Keratinocyte (primary cell): ENCODE data around the gene TXN2. TPM values are rescaled to one million over a fixed set of nuclear protein-coding genes. Genes with fewer than 3 reads are reported as not detected.
"Not testable (repeated sequence)": the region's sequence is repeated elsewhere in the genome, so short reads cannot be mapped to it uniquely, and the experiment has no call there.

Experiments
- DNase-seq: peaks from one replicate; pipeline ENCODE4 v3.0.0-alpha.2; 2011; ENCODE audit warnings: low read depth, missing footprints, low spot score
- FAIRE-seq: peaks from 2 replicates; lab custom pipeline; 2011; peaks lifted over from hg19 to GRCh38; lab: Jason Lieb, UNC
- H2AFZ ChIP-seq: 2 replicates; pipeline ENCODE4 v1.6.0; 2012; ENCODE audit warnings: low read length, control low read depth, inconsistent platforms; ENCODE audit not compliant: control insufficient read depth
- H3K27ac ChIP-seq: 2 replicates; pipeline ENCODE4 v1.5.1; 2011; ENCODE audit warnings: low read length; ENCODE audit not compliant: control insufficient read depth, insufficient read depth
- H3K27me3 ChIP-seq: 3 replicates; pipeline ENCODE4 v1.6.0; 2011; ENCODE audit warnings: low read length; ENCODE audit not compliant: control insufficient read depth, insufficient read depth; ENCODE audit errors: extremely low read depth
- H3K36me3 ChIP-seq, 2 experiments: 2 replicates in 1 of 2; 3 replicates in 1 of 2; pipeline ENCODE4 v1.5.1; 2011; ENCODE audit warnings: low read length in 2 of 2, mild to moderate bottlenecking in 1 of 2; ENCODE audit not compliant: control insufficient read depth in 2 of 2, insufficient read depth in 2 of 2; ENCODE audit errors: extremely low read depth in 1 of 2
- H3K4me1 ChIP-seq: 3 replicates; pipeline ENCODE4 v1.5.1; 2011; ENCODE audit warnings: low read length; ENCODE audit not compliant: control insufficient read depth, insufficient read depth; ENCODE audit errors: extremely low read depth
- H3K4me2 ChIP-seq: 3 replicates; pipeline ENCODE4 v1.6.0; 2011; ENCODE audit warnings: low read depth, low read length; ENCODE audit not compliant: control insufficient read depth, insufficient read depth; ENCODE audit errors: extremely low read depth
- H3K4me3 ChIP-seq, 3 experiments: fragments of 200-600 bp in 1 of 3; sonication (generic) in 1 of 3; 2 replicates in 2 of 3; 3 replicates in 1 of 3; pipeline ENCODE4 v1.5.1; 2011 to 2016; ENCODE audit warnings: low read length in 3 of 3, mild to moderate bottlenecking in 3 of 3, control low read depth in 2 of 3, inconsistent platforms in 1 of 3, low read depth in 1 of 3, mixed read lengths in 1 of 3, mixed run types in 1 of 3, moderate library complexity in 1 of 3; ENCODE audit not compliant: control insufficient read depth in 2 of 3, insufficient read depth in 2 of 3; ENCODE audit errors: extremely low read depth in 1 of 3
- H3K79me2 ChIP-seq: 2 replicates; pipeline ENCODE4 v1.6.0; 2012; ENCODE audit warnings: low read length; ENCODE audit not compliant: control insufficient read depth, insufficient read depth
- H3K9ac ChIP-seq: 3 replicates; pipeline ENCODE4 v1.6.0; 2011; ENCODE audit warnings: low read length; ENCODE audit not compliant: control insufficient read depth, insufficient read depth; ENCODE audit errors: extremely low read depth
- H3K9me1 ChIP-seq: 3 replicates; pipeline ENCODE4 v1.6.0; 2011; ENCODE audit warnings: low read length; ENCODE audit not compliant: control insufficient read depth, insufficient read depth; ENCODE audit errors: extremely low read depth
- H3K9me3 ChIP-seq: 2 replicates; pipeline ENCODE4 v1.5.1; 2012; ENCODE audit warnings: low read depth, low read length; ENCODE audit not compliant: control insufficient read depth
- H4K20me1 ChIP-seq: 3 replicates; pipeline ENCODE4 v1.6.0; 2011; ENCODE audit warnings: low read length; ENCODE audit not compliant: control insufficient read depth, insufficient read depth; ENCODE audit errors: extremely low read depth
- EZH2 ChIP-seq: IDR thresholded peaks from one replicate; pipeline ENCODE4 v1.6.1; 2012; ENCODE audit warnings: inconsistent platforms, mild to moderate bottlenecking, low read length, moderate library complexity
- dilution Hi-C: fragments of 300-500 bp; cut with MboI; formaldehyde crosslinking; loops from one replicate; pipeline ENCODE4 v1.7.0; 2020; ENCODE audit warnings: low sequenced_read_pairs; ENCODE audit not compliant: extremely low pct_ligation_motif_present
- polyA plus RNA-seq, 5 experiments: library from polyadenylated mRNA; depleted of rRNA in 3 of 5; stranded (reverse) in 3 of 5; stranded (forward) in 1 of 5; unstranded in 1 of 5; fragments of >200 nt; gene quantifications; 1 replicate in 1 of 5; 2 replicates in 3 of 5; 3 replicates in 1 of 5; pipeline versions ENCODE4 v1.2.1 to v1.2.3, GENCODE V29; 2011 to 2012; ENCODE audit warnings: missing spikeins in 2 of 5, low read depth in 1 of 5, low replicate concordance in 1 of 5
- TF ChIP-seq, protein P1 (sequence below), 3 experiments: IDR thresholded peaks in 1 of 3; conservative IDR thresholded peaks in 1 of 3; optimal IDR thresholded peaks in 1 of 3; 2 replicates in 2 of 3; 3 replicates in 1 of 3; pipeline versions ENCODE3 to v1.5.1; 2011; ENCODE audit warnings: low read length in 3 of 3, mild to moderate bottlenecking in 3 of 3, moderate library complexity in 2 of 3, control low read depth in 1 of 3, inconsistent platforms in 1 of 3; ENCODE audit not compliant: insufficient read depth in 2 of 3; ENCODE audit errors: extremely low read depth in 1 of 3

Gene TXN2
- polyA plus RNA-seq, 1 donor (not counting 4 experiments of a cell fraction or from before 2014, with no cell fraction given), result 95.9 TPM

DNA sequence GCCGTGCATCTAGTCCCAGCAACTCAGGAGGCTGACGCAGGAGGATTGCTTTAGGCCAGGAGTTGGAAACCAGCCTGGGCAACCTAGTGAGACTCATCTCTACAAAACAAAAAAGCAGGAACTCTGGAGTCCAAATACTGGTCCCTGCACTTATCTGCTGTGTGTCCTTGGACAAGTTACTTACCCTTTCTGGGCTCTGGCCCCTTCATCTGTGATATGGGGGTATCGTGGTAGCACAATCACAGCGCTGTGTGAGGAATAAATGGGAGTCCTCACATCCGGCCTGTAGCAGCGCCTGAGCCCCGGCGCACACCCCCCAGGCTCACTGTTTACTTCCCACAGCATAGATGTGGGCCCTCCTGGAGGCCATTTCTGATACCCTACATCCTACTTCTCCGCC lies 49.5 kb downstream of the TXN2 start:
- no peaks in the 10 kb centered on the region for H3K9me3 ChIP-seq
- no peak for DNase-seq
- H3K27ac ChIP-seq, result no peak overlapping the region
- no peaks in the 10 kb centered on the region for H4K20me1 ChIP-seq
- H3K27me3 ChIP-seq, result no peaks in the 10 kb centered on the region
- H3K4me2 ChIP-seq, result no peak overlapping the region
- no peak overlapping the region for H2AFZ ChIP-seq
- H3K4me1 ChIP-seq, result peaks cover 16% of the 10 kb centered on the region
- H3K36me3 ChIP-seq, result no peaks in the 10 kb centered on the region
- H3K4me3 ChIP-seq, result no peak overlapping the region
- dilution Hi-C loops, result no loop called here
- no peaks in the 10 kb centered on the region for H3K9me1 ChIP-seq
- no peak for FAIRE-seq
- H3K9ac ChIP-seq, result no peak overlapping the region
- TF ChIP-seq, protein P1, sequence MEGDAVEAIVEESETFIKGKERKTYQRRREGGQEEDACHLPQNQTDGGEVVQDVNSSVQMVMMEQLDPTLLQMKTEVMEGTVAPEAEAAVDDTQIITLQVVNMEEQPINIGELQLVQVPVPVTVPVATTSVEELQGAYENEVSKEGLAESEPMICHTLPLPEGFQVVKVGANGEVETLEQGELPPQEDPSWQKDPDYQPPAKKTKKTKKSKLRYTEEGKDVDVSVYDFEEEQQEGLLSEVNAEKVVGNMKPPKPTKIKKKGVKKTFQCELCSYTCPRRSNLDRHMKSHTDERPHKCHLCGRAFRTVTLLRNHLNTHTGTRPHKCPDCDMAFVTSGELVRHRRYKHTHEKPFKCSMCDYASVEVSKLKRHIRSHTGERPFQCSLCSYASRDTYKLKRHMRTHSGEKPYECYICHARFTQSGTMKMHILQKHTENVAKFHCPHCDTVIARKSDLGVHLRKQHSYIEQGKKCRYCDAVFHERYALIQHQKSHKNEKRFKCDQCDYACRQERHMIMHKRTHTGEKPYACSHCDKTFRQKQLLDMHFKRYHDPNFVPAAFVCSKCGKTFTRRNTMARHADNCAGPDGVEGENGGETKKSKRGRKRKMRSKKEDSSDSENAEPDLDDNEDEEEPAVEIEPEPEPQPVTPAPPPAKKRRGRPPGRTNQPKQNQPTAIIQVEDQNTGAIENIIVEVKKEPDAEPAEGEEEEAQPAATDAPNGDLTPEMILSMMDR (optimal IDR thresholded peaks at IDR 0.05 in 1 of 3, IDR thresholded peaks at IDR 0.05 in 1 of 3, conservative IDR thresholded peaks at IDR 0.05 in 1 of 3; ENCODE audit: extremely low read depth in 1 of 3, insufficient read depth in 2 of 3, low read length in 3 of 3), result no peak
- TF ChIP-seq EZH2, result no peak
- H3K79me2 ChIP-seq, result no peaks in the 10 kb centered on the region

DNA sequence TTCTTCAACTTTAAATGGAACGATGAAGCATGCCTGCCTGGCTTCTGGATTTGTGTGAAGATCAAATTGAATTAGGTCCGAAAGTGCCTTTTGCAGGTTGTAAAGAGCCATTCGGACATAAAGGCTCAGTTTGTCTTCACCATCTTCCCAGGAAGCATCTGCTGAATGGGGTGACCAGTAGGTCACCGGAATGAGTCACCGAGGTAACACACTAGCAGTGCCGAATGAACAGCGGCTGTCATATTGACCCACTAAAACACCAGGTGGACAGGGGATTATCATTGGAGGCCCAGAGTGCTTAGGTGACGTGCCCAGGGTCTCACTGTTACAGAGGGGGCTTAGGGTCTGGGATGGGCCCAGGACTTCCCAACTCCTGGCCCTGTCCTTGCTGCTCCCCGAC lies 50.6 kb downstream of the TXN2 start:
- FAIRE-seq (no peak), DNase-seq (no peak)
- Histone ChIP-seq H4K20me1 (no peaks in the 10 kb centered on the region), H2AFZ (no peak overlapping the region), H3K4me2 (no peak overlapping the region), H3K27me3 (no peaks in the 10 kb centered on the region), H3K27ac (no peak overlapping the region), H3K4me3 (no peak overlapping the region), H3K36me3 (no peaks in the 10 kb centered on the region), H3K4me1 (peaks cover 6% of the 10 kb centered on the region), H3K9me1 (no peaks in the 10 kb centered on the region), H3K9ac (no peak overlapping the region), H3K79me2 (no peaks in the 10 kb centered on the region), H3K9me3 (no peaks in the 10 kb centered on the region)
- no peak for TF ChIP-seq EZH2
- TF ChIP-seq, protein P1 (optimal IDR thresholded peaks at IDR 0.05 in 1 of 3, IDR thresholded peaks at IDR 0.05 in 1 of 3, conservative IDR thresholded peaks at IDR 0.05 in 1 of 3; ENCODE audit: extremely low read depth in 1 of 3, insufficient read depth in 2 of 3, low read length in 3 of 3), result no peak
- dilution Hi-C loops, result no loop called here

GRCh38 chr22:36427952-36428351 lies 53.5 kb downstream of the TXN2 start:
- FAIRE-seq, dilution Hi-C loops: not testable (repeated sequence)

More at GRCh38 chr22:36427952-36428351, 53.5 kb downstream of the TXN2 start:
- H3K36me3 ChIP-seq, H3K79me2 ChIP-seq, H3K27ac ChIP-seq, H3K27me3 ChIP-seq, H3K9ac ChIP-seq, H2AFZ ChIP-seq, H3K9me1 ChIP-seq, H3K4me1 ChIP-seq, H4K20me1 ChIP-seq, H3K9me3 ChIP-seq, H3K4me3 ChIP-seq, DNase-seq, H3K4me2 ChIP-seq: not testable (repeated sequence)
